ENCODE results near the gene SGTA. TPM values are rescaled to one million over a fixed set of nuclear protein-coding genes. Genes with fewer than 3 reads are reported as not detected.

SGTA gene
- polyA plus RNA-seq, 1 donor (not counting 4 experiments of a cell fraction or from before 2014, with no cell fraction given): 36.1 TPM

- no peaks in the 10 kb centered on the region for H3K79me2 ChIP-seq (ENCODE audit: control insufficient read depth, insufficient read depth, low read length)
- H3K4me3 ChIP-seq (ENCODE audit: control insufficient read depth in 2 of 3, extremely low read depth in 1 of 3, insufficient read depth in 2 of 3, low read depth in 1 of 3, low read length in 3 of 3): no peak overlapping the region
- H3K9me1 ChIP-seq (ENCODE audit: control insufficient read depth, extremely low read depth, insufficient read depth, low read length): no peaks in the 10 kb centered on the region
- H3K27ac ChIP-seq (ENCODE audit: control insufficient read depth, insufficient read depth, low read length): no peak overlapping the region
- no peaks in the 10 kb centered on the region for H3K27me3 ChIP-seq (ENCODE audit: control insufficient read depth, extremely low read depth, insufficient read depth, low read length)
- peaks cover 33 to 42% of the 10 kb centered on the region in 2 experiments for H3K36me3 ChIP-seq (ENCODE audit: control insufficient read depth in 2 of 2, extremely low read depth in 1 of 2, insufficient read depth in 2 of 2, low read length in 2 of 2)
- H3K4me2 ChIP-seq (ENCODE audit: control insufficient read depth, extremely low read depth, insufficient read depth, low read depth, low read length): no peak overlapping the region
- FAIRE-seq: no peak
- peaks cover 3% of the 10 kb centered on the region for H4K20me1 ChIP-seq (ENCODE audit: control insufficient read depth, extremely low read depth, insufficient read depth, low read length)
- H2AFZ ChIP-seq (ENCODE audit: control insufficient read depth, low read length): no peak overlapping the region
- no peak for DNase-seq (ENCODE audit: low read depth, low spot score)
- dilution Hi-C loops (cut with MboI; ENCODE audit: extremely low pct_ligation_motif_present, low sequenced_read_pairs): no loop called here
- TF ChIP-seq EZH2 (IDR thresholded peaks at IDR 0.05; ENCODE audit: low read length) (no peak), CTCF (optimal IDR thresholded peaks at IDR 0.05 in 1 of 3, IDR thresholded peaks at IDR 0.05 in 1 of 3, conservative IDR thresholded peaks at IDR 0.05 in 1 of 3; ENCODE audit: extremely low read depth in 1 of 3, insufficient read depth in 2 of 3, low read length in 3 of 3) (no peak)
- H3K4me1 ChIP-seq (ENCODE audit: control insufficient read depth, extremely low read depth, insufficient read depth, low read length): no peaks in the 10 kb centered on the region
- H3K9ac ChIP-seq (ENCODE audit: control insufficient read depth, extremely low read depth, insufficient read depth, low read length): no peak overlapping the region
- H3K9me3 ChIP-seq (ENCODE audit: control insufficient read depth, low read depth, low read length): no peaks in the 10 kb centered on the region
These were observed 24.3 kb downstream of the SGTA start for GRCh38 chr19:2758601-2759313.

GRCh38 chr19:2756921-2757881 is 25.9 kb downstream of the SGTA start:
- no peaks in the 10 kb centered on the region for H3K9me1 ChIP-seq (ENCODE audit: control insufficient read depth, extremely low read depth, insufficient read depth, low read length)
- FAIRE-seq: no peak
- no peak overlapping the region for H3K4me2 ChIP-seq (ENCODE audit: control insufficient read depth, extremely low read depth, insufficient read depth, low read depth, low read length)
- DNase-seq (ENCODE audit: low read depth, low spot score): no peak
- no peak overlapping the region for H3K9ac ChIP-seq (ENCODE audit: control insufficient read depth, extremely low read depth, insufficient read depth, low read length)
- H3K9me3 ChIP-seq (ENCODE audit: control insufficient read depth, low read depth, low read length): no peaks in the 10 kb centered on the region
- peaks cover 27 to 34% of the 10 kb centered on the region in 2 experiments for H3K36me3 ChIP-seq (ENCODE audit: control insufficient read depth in 2 of 2, extremely low read depth in 1 of 2, insufficient read depth in 2 of 2, low read length in 2 of 2)
- H3K27me3 ChIP-seq (ENCODE audit: control insufficient read depth, extremely low read depth, insufficient read depth, low read length): no peaks in the 10 kb centered on the region
- no peaks in the 10 kb centered on the region for H3K4me1 ChIP-seq (ENCODE audit: control insufficient read depth, extremely low read depth, insufficient read depth, low read length)
- dilution Hi-C loops (cut with MboI; ENCODE audit: extremely low pct_ligation_motif_present, low sequenced_read_pairs): no loop called here
- no peak for TF ChIP-seq CTCF (optimal IDR thresholded peaks at IDR 0.05 in 1 of 3, IDR thresholded peaks at IDR 0.05 in 1 of 3, conservative IDR thresholded peaks at IDR 0.05 in 1 of 3; ENCODE audit: extremely low read depth in 1 of 3, insufficient read depth in 2 of 3, low read length in 3 of 3)
- no peak for TF ChIP-seq EZH2 (IDR thresholded peaks at IDR 0.05; ENCODE audit: low read length)
- no peak overlapping the region for H3K4me3 ChIP-seq (ENCODE audit: control insufficient read depth in 2 of 3, extremely low read depth in 1 of 3, insufficient read depth in 2 of 3, low read depth in 1 of 3, low read length in 3 of 3)
- no peak overlapping the region for H3K27ac ChIP-seq (ENCODE audit: control insufficient read depth, insufficient read depth, low read length)
- H2AFZ ChIP-seq (ENCODE audit: control insufficient read depth, low read length): no peak overlapping the region
- no peaks in the 10 kb centered on the region for H3K79me2 ChIP-seq (ENCODE audit: control insufficient read depth, insufficient read depth, low read length)
- peaks cover 3% of the 10 kb centered on the region for H4K20me1 ChIP-seq (ENCODE audit: control insufficient read depth, extremely low read depth, insufficient read depth, low read length)

Measured in keratinocyte (primary cell).